ENCODE measurements around the gene FRMD4A. TPM values are rescaled to one million over a fixed set of nuclear protein-coding genes. Genes with fewer than 3 reads are reported as not detected.

FRMD4A gene
- total RNA-seq, 1 experiment from 2014 or later, result 0.23 TPM

DNA sequence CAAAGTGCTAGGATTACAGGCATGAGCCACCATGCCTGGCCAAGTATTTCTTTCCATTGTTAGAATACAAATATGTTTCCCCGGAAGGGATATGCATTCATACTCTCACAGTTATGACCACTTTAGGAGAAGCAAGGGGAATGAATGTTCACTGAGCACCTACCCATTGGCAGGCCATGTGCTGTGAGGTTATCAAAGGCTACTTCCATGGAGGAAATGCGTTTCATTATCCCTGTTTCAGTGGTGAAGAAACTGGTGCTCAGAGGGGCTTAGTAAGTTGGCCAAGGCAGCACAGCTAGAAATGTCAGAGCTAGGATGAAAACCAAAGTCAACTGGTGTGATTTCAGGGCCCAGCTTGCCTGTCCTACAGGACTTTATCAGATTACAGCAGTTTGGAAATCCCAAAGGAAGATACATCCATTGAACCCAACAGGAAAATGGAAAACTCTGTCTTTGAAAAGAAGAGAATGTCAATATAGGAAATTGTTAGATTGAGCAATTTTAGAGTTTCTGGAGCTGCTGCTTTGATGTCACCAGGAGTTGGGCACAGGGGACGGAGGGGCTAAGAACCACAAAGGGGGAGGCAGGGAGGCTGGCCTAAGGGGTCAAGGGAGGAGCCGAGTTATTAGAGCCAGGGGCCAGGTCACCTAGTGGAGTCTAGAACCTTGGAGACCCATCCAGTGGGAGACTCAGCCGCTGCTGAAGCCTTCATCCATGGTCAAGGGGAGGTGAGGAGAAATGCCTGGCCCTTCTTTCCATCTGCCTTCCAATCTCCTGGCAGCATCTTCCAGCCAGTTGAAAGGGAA, 319.8 kb downstream of the FRMD4A start:
- no peak for DNase-seq (ENCODE audit: unreplicated experiment)
- H3K27ac Mint-ChIP-seq (ENCODE audit: low read depth, unreplicated experiment), result no peak overlapping the region
- POLR2A ChIA-PET, result no interaction called here
- no peaks in the 10 kb centered on the region for H3K9me3 Mint-ChIP-seq (ENCODE audit: unreplicated experiment)
- intact Hi-C loops (cut with micrococcal nuclease), result no loop called here
- no peak overlapping the region for H3K4me3 Mint-ChIP-seq (ENCODE audit: unreplicated experiment)
- no TSS peak for BruUV-seq (replicated peaks)
- CTCF ChIA-PET, result interaction anchor here (0.6 kb wide), 2 partner anchors 169 to 446 kb away, joined by 3 to 4 read pairs; no protein-coding TSS in a partner anchor
- peaks cover 8% of the 10 kb centered on the region for H3K4me1 Mint-ChIP-seq (ENCODE audit: insufficient read depth, unreplicated experiment)
- H3K27me3 Mint-ChIP-seq (ENCODE audit: insufficient read depth, unreplicated experiment), result no peaks in the 10 kb centered on the region
- no peaks in the 10 kb centered on the region for H3K36me3 Mint-ChIP-seq (ENCODE audit: insufficient read depth, unreplicated experiment)
- TF ChIP-seq CTCF (IDR thresholded peaks at IDR 0.05; ENCODE audit: unreplicated experiment), result no peak

GRCh38 chr10:14010101-14010558, 320.6 kb downstream of the FRMD4A start:
- intact Hi-C loops (cut with micrococcal nuclease), result no loop called here
- no peaks in the 10 kb centered on the region for H3K27me3 Mint-ChIP-seq (ENCODE audit: insufficient read depth, unreplicated experiment)

GRCh38 chr10:14009371-14010100, 321.2 kb downstream of the FRMD4A start:
- H3K9me3 Mint-ChIP-seq (ENCODE audit: unreplicated experiment), result no peaks in the 10 kb centered on the region
- TF ChIP-seq CTCF (IDR thresholded peaks at IDR 0.05; ENCODE audit: unreplicated experiment), result no peak
- CTCF ChIA-PET, result interaction anchor here (0.6 kb wide), 1 partner anchor 912 kb away, joined by 3 read pairs; no protein-coding TSS in a partner anchor
- no peak for DNase-seq (ENCODE audit: unreplicated experiment)
- intact Hi-C loops (cut with micrococcal nuclease), result no loop called here
- peak overlapping the region; percentile 64 for H3K4me3 Mint-ChIP-seq (ENCODE audit: unreplicated experiment)
- POLR2A ChIA-PET, result no interaction called here
- no peak overlapping the region for H3K27ac Mint-ChIP-seq (ENCODE audit: low read depth, unreplicated experiment)
- BruUV-seq (replicated peaks), result no TSS peak
- peaks cover 8% of the 10 kb centered on the region for H3K4me1 Mint-ChIP-seq (ENCODE audit: insufficient read depth, unreplicated experiment)
- no peaks in the 10 kb centered on the region for H3K27me3 Mint-ChIP-seq (ENCODE audit: insufficient read depth, unreplicated experiment)
- H3K36me3 Mint-ChIP-seq (ENCODE audit: insufficient read depth, unreplicated experiment), result no peaks in the 10 kb centered on the region

More at GRCh38 chr10:14010101-14010558, 320.6 kb downstream of the FRMD4A start:
- H3K27ac Mint-ChIP-seq (ENCODE audit: low read depth, unreplicated experiment), result no peak overlapping the region
- no TSS peak for BruUV-seq (replicated peaks)
- no peak for TF ChIP-seq CTCF (IDR thresholded peaks at IDR 0.05; ENCODE audit: unreplicated experiment)
- peak overlapping the region; percentile 64 for H3K4me3 Mint-ChIP-seq (ENCODE audit: unreplicated experiment)
- ChIA-PET POLR2A (no interaction called here), CTCF (interaction anchor here (0.6 kb wide), 1 partner anchor 911 kb away, joined by 3 read pairs; no protein-coding TSS in a partner anchor)
- H3K4me1 Mint-ChIP-seq (ENCODE audit: insufficient read depth, unreplicated experiment), result peaks cover 8% of the 10 kb centered on the region
- no peaks in the 10 kb centered on the region for H3K36me3 Mint-ChIP-seq (ENCODE audit: insufficient read depth, unreplicated experiment)
- H3K9me3 Mint-ChIP-seq (ENCODE audit: unreplicated experiment), result no peaks in the 10 kb centered on the region
- no peak for DNase-seq (ENCODE audit: unreplicated experiment)

DNA sequence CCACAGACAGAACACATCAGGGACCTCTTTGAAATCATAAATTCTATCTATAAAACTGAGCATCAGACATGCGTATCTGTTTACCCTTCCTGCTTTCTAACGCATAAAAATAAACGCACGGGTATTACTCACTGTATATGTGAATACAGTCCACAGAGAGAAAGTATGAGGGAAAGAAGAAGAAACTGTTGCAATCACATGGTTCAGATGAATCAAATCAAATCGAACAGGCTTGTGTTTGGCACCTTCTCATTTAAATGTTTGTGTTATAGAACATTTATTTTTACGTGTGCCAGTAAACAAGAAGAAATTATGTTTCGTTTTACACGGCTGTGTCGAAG, 322.0 kb downstream of the FRMD4A start:
- no peak overlapping the region for H3K27ac Mint-ChIP-seq (ENCODE audit: low read depth, unreplicated experiment)
- no peaks in the 10 kb centered on the region for H3K27me3 Mint-ChIP-seq (ENCODE audit: insufficient read depth, unreplicated experiment)
- TF ChIP-seq CTCF (IDR thresholded peaks at IDR 0.05; ENCODE audit: unreplicated experiment), result no peak
- ChIA-PET CTCF (no interaction called here), POLR2A (no interaction called here)
- peaks cover 8% of the 10 kb centered on the region for H3K4me1 Mint-ChIP-seq (ENCODE audit: insufficient read depth, unreplicated experiment)
- H3K36me3 Mint-ChIP-seq (ENCODE audit: insufficient read depth, unreplicated experiment), result no peaks in the 10 kb centered on the region
- no peak for DNase-seq (ENCODE audit: unreplicated experiment)
- intact Hi-C loops (cut with micrococcal nuclease), result no loop called here
- no TSS peak for BruUV-seq (replicated peaks)
- no peaks in the 10 kb centered on the region for H3K9me3 Mint-ChIP-seq (ENCODE audit: unreplicated experiment)
- no peak overlapping the region for H3K4me3 Mint-ChIP-seq (ENCODE audit: unreplicated experiment)

All from MCF 10A (cell line).